Hepatocyte (in vitro differentiated cells): ENCODE measurements around the gene SYTL3.
"Not testable (repeated sequence)": the region's sequence is repeated elsewhere in the genome, so short reads cannot be mapped to it uniquely, and the experiment has no call there.

Source experiments
- EZH2phosphoT487 ChIP-seq: fragments of 200-600 bp; sonication (generic); IDR thresholded peaks from one replicate; pipeline ENCODE4 v1.6.1; 2018; ENCODE audit warnings: antibody characterized with exemption, mild to moderate bottlenecking, low read depth, moderate library complexity; ENCODE audit not compliant: unreplicated experiment, severe bottlenecking
- TF ChIP-seq, protein P1 (sequence below): fragments of 200-600 bp; sonication (generic); IDR thresholded peaks from 2 replicates; pipeline ENCODE4 v1.5.1; 2016; ENCODE audit warnings: antibody characterized with exemption, mild to moderate bottlenecking; ENCODE audit not compliant: poor library complexity

DNA sequence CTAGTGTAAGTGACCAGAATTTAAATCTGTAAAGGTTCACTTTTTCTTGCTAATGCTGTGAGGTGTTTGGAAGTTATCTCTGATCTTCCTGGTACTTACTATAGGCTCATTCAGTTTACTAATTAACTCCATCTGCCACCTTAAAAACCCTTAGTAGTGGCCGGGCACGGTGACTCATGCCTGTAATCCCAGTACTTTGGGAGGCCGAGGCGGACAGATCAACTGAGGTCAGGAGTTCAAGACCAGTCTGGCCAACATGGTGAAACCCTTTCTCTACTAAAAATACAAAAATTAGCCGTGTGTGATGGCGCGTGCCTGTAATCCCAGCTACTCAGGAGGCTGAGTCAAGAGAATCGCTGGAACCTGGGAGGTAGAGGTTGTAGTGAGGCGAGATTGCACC is 7.1 kb downstream of the SYTL3 start:
- TF ChIP-seq, protein P1, sequence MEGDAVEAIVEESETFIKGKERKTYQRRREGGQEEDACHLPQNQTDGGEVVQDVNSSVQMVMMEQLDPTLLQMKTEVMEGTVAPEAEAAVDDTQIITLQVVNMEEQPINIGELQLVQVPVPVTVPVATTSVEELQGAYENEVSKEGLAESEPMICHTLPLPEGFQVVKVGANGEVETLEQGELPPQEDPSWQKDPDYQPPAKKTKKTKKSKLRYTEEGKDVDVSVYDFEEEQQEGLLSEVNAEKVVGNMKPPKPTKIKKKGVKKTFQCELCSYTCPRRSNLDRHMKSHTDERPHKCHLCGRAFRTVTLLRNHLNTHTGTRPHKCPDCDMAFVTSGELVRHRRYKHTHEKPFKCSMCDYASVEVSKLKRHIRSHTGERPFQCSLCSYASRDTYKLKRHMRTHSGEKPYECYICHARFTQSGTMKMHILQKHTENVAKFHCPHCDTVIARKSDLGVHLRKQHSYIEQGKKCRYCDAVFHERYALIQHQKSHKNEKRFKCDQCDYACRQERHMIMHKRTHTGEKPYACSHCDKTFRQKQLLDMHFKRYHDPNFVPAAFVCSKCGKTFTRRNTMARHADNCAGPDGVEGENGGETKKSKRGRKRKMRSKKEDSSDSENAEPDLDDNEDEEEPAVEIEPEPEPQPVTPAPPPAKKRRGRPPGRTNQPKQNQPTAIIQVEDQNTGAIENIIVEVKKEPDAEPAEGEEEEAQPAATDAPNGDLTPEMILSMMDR, result not testable (repeated sequence)
- TF ChIP-seq EZH2phosphoT487, result not testable (repeated sequence)
